Measurements from ENCODE around the gene GPR152.

DNA sequence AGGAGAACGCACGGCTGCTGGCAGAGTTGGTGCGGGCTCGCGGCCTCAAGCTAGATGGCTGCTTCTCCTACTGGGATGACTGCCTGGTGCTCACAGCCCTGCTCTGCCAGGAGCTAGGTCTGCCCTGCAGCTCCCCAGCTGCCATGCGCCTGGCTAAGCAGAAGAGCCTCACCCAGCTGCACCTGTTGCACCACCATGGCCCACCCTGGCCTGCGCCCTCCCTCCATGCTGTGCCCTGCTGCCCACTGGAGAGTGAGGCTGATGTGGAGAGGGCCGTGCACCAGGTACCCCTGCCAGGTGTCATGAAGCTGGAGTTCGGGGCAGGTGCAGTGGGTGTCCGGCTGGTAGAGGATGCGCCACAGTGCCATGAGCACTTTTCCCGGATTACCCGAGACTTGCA lies 29.1 kb downstream of the GPR152 start:
- no peak for TF ChIP-seq POLR2AphosphoS5 (IDR thresholded peaks at IDR 0.05; ENCODE audit: low read depth)
- TF ChIP-seq, protein P1, sequence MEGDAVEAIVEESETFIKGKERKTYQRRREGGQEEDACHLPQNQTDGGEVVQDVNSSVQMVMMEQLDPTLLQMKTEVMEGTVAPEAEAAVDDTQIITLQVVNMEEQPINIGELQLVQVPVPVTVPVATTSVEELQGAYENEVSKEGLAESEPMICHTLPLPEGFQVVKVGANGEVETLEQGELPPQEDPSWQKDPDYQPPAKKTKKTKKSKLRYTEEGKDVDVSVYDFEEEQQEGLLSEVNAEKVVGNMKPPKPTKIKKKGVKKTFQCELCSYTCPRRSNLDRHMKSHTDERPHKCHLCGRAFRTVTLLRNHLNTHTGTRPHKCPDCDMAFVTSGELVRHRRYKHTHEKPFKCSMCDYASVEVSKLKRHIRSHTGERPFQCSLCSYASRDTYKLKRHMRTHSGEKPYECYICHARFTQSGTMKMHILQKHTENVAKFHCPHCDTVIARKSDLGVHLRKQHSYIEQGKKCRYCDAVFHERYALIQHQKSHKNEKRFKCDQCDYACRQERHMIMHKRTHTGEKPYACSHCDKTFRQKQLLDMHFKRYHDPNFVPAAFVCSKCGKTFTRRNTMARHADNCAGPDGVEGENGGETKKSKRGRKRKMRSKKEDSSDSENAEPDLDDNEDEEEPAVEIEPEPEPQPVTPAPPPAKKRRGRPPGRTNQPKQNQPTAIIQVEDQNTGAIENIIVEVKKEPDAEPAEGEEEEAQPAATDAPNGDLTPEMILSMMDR (IDR thresholded peaks at IDR 0.05; ENCODE audit: insufficient read depth, low read length) = no peak
- TF ChIP-seq, protein P2, sequence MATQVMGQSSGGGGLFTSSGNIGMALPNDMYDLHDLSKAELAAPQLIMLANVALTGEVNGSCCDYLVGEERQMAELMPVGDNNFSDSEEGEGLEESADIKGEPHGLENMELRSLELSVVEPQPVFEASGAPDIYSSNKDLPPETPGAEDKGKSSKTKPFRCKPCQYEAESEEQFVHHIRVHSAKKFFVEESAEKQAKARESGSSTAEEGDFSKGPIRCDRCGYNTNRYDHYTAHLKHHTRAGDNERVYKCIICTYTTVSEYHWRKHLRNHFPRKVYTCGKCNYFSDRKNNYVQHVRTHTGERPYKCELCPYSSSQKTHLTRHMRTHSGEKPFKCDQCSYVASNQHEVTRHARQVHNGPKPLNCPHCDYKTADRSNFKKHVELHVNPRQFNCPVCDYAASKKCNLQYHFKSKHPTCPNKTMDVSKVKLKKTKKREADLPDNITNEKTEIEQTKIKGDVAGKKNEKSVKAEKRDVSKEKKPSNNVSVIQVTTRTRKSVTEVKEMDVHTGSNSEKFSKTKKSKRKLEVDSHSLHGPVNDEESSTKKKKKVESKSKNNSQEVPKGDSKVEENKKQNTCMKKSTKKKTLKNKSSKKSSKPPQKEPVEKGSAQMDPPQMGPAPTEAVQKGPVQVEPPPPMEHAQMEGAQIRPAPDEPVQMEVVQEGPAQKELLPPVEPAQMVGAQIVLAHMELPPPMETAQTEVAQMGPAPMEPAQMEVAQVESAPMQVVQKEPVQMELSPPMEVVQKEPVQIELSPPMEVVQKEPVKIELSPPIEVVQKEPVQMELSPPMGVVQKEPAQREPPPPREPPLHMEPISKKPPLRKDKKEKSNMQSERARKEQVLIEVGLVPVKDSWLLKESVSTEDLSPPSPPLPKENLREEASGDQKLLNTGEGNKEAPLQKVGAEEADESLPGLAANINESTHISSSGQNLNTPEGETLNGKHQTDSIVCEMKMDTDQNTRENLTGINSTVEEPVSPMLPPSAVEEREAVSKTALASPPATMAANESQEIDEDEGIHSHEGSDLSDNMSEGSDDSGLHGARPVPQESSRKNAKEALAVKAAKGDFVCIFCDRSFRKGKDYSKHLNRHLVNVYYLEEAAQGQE (IDR thresholded peaks at IDR 0.05; ENCODE audit: insufficient replicate concordance, low read depth) = no peak
- no peak for TF ChIP-seq GABPA (IDR thresholded peaks at IDR 0.05; ENCODE audit: low read depth)
- TF ChIP-seq SPI1 (IDR thresholded peaks at IDR 0.05; ENCODE audit: borderline replicate concordance, low read depth) = no peak
